ENCODE measurements around the gene GPR132. TPM values are rescaled to one million over a fixed set of nuclear protein-coding genes. Genes with fewer than 3 reads are reported as not detected.

Gene GPR132
- total and polyA plus RNA-seq, 7 donors: 0.60 to 8.4 (median 1.9) TPM

DNA sequence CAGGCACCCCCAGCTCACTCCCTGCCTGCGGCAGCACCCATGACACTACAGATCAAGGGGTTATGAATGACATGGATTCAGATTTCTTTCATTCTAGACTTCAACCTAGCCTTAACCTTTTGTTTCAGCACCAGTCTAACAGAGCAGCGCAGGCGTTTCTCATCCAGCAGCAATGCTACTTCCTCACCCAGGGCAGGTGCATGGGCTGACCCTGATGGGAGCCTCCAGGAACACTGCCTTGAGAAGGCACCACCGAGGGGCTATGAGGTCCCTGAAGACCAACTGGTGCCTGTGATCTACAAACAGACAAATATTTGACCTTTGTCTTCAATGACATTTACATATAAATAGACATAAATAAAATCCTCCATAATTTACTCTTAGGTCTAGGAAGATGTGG, 55.1 kb downstream of the GPR132 start:
- no peak overlapping the region for H3K4me3 ChIP-seq
- H3K36me3 ChIP-seq: peaks cover 0 to 15% (median 2%) of the 10 kb centered on the region in 4 donors
- H3K27ac ChIP-seq: peak overlapping the region in 3 of 4 donors; percentile 68 to 82 (median 77)
- no peak for DNase-seq
- intact Hi-C loops (cut with DNase I): loop anchor here (2.0 kb wide), 1 partner anchor 25 kb away; the partner anchor contains the start of gene CLBA1
- H3K27me3 ChIP-seq: no peaks in the 10 kb centered on the region
- no peak for TF ChIP-seq POLR2A (IDR thresholded peaks at IDR 0.05)
- TF ChIP-seq, protein P1, sequence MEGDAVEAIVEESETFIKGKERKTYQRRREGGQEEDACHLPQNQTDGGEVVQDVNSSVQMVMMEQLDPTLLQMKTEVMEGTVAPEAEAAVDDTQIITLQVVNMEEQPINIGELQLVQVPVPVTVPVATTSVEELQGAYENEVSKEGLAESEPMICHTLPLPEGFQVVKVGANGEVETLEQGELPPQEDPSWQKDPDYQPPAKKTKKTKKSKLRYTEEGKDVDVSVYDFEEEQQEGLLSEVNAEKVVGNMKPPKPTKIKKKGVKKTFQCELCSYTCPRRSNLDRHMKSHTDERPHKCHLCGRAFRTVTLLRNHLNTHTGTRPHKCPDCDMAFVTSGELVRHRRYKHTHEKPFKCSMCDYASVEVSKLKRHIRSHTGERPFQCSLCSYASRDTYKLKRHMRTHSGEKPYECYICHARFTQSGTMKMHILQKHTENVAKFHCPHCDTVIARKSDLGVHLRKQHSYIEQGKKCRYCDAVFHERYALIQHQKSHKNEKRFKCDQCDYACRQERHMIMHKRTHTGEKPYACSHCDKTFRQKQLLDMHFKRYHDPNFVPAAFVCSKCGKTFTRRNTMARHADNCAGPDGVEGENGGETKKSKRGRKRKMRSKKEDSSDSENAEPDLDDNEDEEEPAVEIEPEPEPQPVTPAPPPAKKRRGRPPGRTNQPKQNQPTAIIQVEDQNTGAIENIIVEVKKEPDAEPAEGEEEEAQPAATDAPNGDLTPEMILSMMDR (IDR thresholded peaks at IDR 0.05): no peak
- TF ChIP-seq POLR2AphosphoS5 (IDR thresholded peaks at IDR 0.05): no peak
- TF ChIP-seq EP300 (IDR thresholded peaks at IDR 0.05): no peak
- H3K4me1 ChIP-seq: peaks cover 0 to 35% (median 30%) of the 10 kb centered on the region in 4 donors
- 88 to 90% methylated on average over 4 of the region's 4 CpGs for WGBS, 2 donors
- no peaks in the 10 kb centered on the region for H3K9me3 ChIP-seq

DNA sequence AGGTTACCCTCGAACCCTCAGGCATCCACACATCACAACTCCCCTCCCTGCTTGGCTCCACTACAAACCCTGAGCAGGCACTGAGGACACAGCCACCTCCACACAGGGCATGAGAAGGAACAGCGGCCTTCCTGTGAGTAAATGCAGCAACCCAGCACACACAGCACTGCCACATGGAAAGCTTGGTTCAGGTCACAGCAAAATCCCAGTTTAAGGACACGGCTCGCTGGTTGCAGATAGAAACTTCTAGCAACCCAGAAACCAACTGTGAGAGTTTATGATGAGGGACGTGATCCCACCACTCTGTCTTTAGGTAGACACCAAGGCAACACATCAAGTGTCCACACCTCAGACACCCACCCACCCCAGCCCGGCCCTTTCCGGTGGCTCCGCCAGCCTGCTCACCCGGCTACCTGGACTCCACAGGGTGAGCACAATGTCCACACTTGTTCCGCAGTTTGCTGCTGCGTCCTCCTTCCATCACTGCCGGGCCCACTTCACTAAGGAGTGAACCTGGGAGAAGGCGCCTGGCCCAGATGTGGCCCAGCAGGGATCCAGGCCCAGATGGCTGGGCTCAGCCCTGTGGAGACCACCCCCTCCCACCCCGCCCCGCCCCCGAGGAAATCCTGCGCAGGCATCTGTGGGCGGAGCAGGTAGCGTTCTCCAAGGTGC, 57.5 kb downstream of the GPR132 start:
- Histone ChIP-seq H3K36me3 (peaks cover 0 to 15% (median 2%) of the 10 kb centered on the region in 4 donors), H3K9me3 (no peaks in the 10 kb centered on the region), H3K27ac (no peak overlapping the region), H3K4me1 (peaks cover 0 to 31% (median 23%) of the 10 kb centered on the region in 4 donors), H3K27me3 (no peaks in the 10 kb centered on the region), H3K4me3 (no peak overlapping the region)
- TF ChIP-seq EP300 (IDR thresholded peaks at IDR 0.05) (no peak), POLR2A (IDR thresholded peaks at IDR 0.05) (no peak), POLR2AphosphoS5 (IDR thresholded peaks at IDR 0.05) (no peak)
- TF ChIP-seq, protein P1 (IDR thresholded peaks at IDR 0.05): no peak
- intact Hi-C loops (cut with DNase I): no loop called here
- 93 to 95% methylated on average over 19 of the region's 19 CpGs for WGBS, 2 donors
- no peak for DNase-seq

DNA sequence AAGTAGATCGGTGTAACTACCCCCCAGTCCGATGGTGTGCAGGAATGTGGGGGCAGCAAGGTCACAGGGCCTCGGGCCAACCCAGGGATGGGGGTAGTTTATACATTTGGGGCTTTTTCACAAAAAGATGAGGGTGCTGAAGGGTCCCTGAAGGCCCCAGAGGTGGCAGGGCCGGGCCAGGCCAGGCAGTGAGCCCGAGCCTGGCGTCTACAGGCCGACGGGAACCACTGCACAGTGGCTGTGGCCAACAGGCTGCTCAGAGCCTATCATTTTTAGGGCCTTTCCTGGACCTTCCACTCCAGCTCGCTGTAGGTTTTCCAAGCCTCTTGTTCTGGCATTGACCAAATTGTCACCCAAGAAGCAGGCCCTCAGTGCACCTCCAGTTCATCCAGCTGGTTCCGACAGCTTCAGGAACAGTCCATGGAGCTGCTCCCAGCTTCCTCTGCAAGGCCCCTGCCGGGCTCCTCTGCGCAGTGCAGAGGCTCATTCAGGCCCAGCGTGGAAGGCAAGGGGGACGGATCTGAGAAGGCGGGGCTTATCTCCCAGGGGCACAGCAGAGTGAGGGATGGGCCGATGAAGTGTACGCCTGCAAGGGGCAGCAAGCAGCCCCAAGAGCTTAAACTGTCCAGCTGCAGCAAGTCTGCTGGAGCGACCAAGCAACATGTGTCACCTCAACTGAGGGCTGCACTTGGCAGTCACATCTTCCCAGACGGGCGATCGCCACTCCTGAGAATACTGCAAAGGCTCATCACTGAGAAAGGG, 58.2 kb downstream of the GPR132 start:
- H3K36me3 ChIP-seq: peaks cover 0 to 15% (median 2%) of the 10 kb centered on the region in 4 donors
- DNase-seq: no peak
- no peaks in the 10 kb centered on the region for H3K9me3 ChIP-seq
- H3K27ac ChIP-seq: no peak overlapping the region
- intact Hi-C loops (cut with DNase I): no loop called here
- 92% methylated on average over 21 of the region's 21 CpGs for WGBS, 2 donors
- H3K4me3 ChIP-seq: no peak overlapping the region
- H3K4me1 ChIP-seq: peaks cover 0 to 23% (median 16%) of the 10 kb centered on the region in 4 donors
- TF ChIP-seq POLR2AphosphoS5 (IDR thresholded peaks at IDR 0.05) (no peak), POLR2A (IDR thresholded peaks at IDR 0.05) (no peak), EP300 (IDR thresholded peaks at IDR 0.05) (no peak)
- TF ChIP-seq, protein P1 (IDR thresholded peaks at IDR 0.05): no peak
- H3K27me3 ChIP-seq: no peaks in the 10 kb centered on the region

DNA sequence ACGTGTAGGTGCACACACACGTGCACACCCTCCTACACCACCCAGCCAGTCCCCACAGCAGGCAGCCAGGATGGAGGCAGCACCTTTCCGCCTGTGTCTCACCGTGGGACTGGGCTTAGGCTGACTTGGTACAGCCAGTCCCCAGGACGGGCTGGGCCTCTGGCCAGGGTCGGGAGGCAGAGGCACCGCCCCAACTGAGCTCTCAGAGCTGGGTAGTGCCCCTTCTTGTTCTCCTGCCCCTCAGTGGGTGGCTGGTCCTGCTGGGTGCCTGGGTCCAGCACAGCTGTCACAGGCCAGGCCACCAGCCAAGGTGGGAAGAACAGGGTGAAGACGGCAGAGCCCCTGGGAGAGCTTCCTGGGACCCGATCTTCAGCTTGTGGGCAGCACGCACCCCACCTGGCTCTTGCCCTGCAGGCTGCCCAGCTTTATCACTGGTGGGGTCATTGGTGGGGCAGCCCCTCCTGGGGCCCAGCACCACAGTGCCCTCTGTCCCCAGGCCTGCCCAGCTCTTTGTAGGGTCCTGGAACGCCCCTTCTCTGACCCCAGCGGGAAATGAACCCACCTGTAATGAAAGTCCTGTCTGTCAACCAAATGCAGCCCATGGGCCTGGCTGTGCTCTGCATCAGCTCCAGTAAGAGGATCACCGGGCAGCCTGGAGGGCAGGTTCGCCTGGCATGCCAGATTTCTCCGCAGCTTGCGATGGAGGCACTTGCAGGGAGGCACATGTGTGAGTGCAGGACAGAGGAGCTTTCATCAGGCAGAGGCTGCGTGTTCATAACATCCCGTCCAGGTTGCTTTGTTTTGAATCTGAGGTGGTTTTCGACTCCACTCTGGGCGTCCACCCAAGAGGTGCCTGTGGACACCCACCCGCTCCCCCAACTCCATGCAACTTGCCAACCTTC, 59.0 kb downstream of the GPR132 start:
- Histone ChIP-seq H3K4me3 (no peak overlapping the region), H3K9me3 (no peaks in the 10 kb centered on the region), H3K27ac (no peak overlapping the region), H3K4me1 (peaks cover 0 to 15% (median 8%) of the 10 kb centered on the region in 4 donors), H3K27me3 (no peaks in the 10 kb centered on the region), H3K36me3 (peaks cover 0 to 12% (median under 1%) of the 10 kb centered on the region in 4 donors)
- intact Hi-C loops (cut with DNase I): no loop called here
- WGBS, 2 donors: 84 to 92% methylated on average over 21 of the region's 21 CpGs
- TF ChIP-seq, protein P1 (IDR thresholded peaks at IDR 0.05): no peak
- TF ChIP-seq POLR2A (IDR thresholded peaks at IDR 0.05) (no peak), POLR2AphosphoS5 (IDR thresholded peaks at IDR 0.05) (no peak), EP300 (IDR thresholded peaks at IDR 0.05) (no peak)
- DNase-seq: no peak
